GM19467 (cell line): ENCODE data around the gene UMAD1.

Source experiments
- ATAC-seq: cut with Tn5 transposase; IDR thresholded peaks from one replicate; pipeline ENCODE4 v1.9.1; 2021; ENCODE audit warnings: mild to moderate bottlenecking, moderate library complexity; ENCODE audit not compliant: unreplicated experiment

UMAD1 gene

GRCh38 chr7:7688310-7688709 lies 47.8 kb downstream of the UMAD1 start:
- no peak for ATAC-seq

- no peak for ATAC-seq
Observed at GRCh38 chr7:7688956-7689355, 48.4 kb downstream of the UMAD1 start.

GRCh38 chr7:7693881-7694280 lies 53.3 kb downstream of the UMAD1 start:
- ATAC-seq = no peak

GRCh38 chr7:7694542-7694941 lies 54.0 kb downstream of the UMAD1 start:
- ATAC-seq = no peak

GRCh38 chr7:7695111-7695817 lies 54.7 kb downstream of the UMAD1 start:
- no peak for ATAC-seq

GRCh38 chr7:7696458-7697119 lies 56.0 kb downstream of the UMAD1 start:
- ATAC-seq = no peak

GRCh38 chr7:7698930-7699329 lies 58.4 kb downstream of the UMAD1 start:
- ATAC-seq = no peak

- ATAC-seq = no peak
Observed at GRCh38 chr7:7699380-7699779, 58.8 kb downstream of the UMAD1 start.

GRCh38 chr7:7699970-7700369 lies 59.4 kb downstream of the UMAD1 start:
- no peak for ATAC-seq

- ATAC-seq = no peak
Observed at GRCh38 chr7:7701527-7701926, 61.0 kb downstream of the UMAD1 start.

- no peak for ATAC-seq
Observed at GRCh38 chr7:7702826-7703225, 62.3 kb downstream of the UMAD1 start.

- ATAC-seq = no peak
Observed at GRCh38 chr7:7703427-7703826, 62.9 kb downstream of the UMAD1 start.

GRCh38 chr7:7704867-7705266 lies 64.3 kb downstream of the UMAD1 start:
- no peak for ATAC-seq

- no peak for ATAC-seq
Observed at GRCh38 chr7:7705318-7705717, 64.8 kb downstream of the UMAD1 start.

- ATAC-seq = peak; percentile 63
Observed at GRCh38 chr7:7706101-7706511, 65.6 kb downstream of the UMAD1 start.

- ATAC-seq = peak; percentile 39
Observed at GRCh38 chr7:7706556-7707172, 66.1 kb downstream of the UMAD1 start.

GRCh38 chr7:7707246-7707645 lies 66.7 kb downstream of the UMAD1 start:
- no peak for ATAC-seq

- ATAC-seq = no peak
Observed at GRCh38 chr7:7707806-7708205, 67.3 kb downstream of the UMAD1 start.

GRCh38 chr7:7709291-7709690 lies 68.7 kb downstream of the UMAD1 start:
- ATAC-seq = no peak

- no peak for ATAC-seq
Observed at GRCh38 chr7:7710469-7710868, 69.9 kb downstream of the UMAD1 start.

GRCh38 chr7:7713730-7714129 lies 73.2 kb downstream of the UMAD1 start:
- no peak for ATAC-seq

- no peak for ATAC-seq
Observed at GRCh38 chr7:7718492-7718891, 77.9 kb downstream of the UMAD1 start, which contains the start of gene RPA3. Gene RPA3 (minus strand): TSS chr7:7718607. CDS start chr7:7640418, 78,189 bp downstream.
